IMR-90 (cell line): ENCODE measurements around the gene IFNAR2. TPM values are rescaled to one million over a fixed set of nuclear protein-coding genes. Genes with fewer than 3 reads are reported as not detected.

Experiments used
- ATAC-seq: fragments of 200-7000 bp; cut with Tn5 transposase; 2 replicates; pipeline ENCODE4 v1.9.1; 2020; ENCODE audit warnings: low read depth, mild to moderate bottlenecking, moderate library complexity
- BruUV-seq: library from RNA; stranded (reverse); fragments of 400-500 nt; replicated peaks from 2 replicates; lab custom pipeline; 2021; lab: Mats Ljungman, UMichigan
- CTCF ChIA-PET: fragments of 300-600 bp; formaldehyde crosslinking; extraction: SDS; loops from one replicate; lab custom pipeline; 2021; ENCODE audit warnings: antibody characterized with exemption; lab: Yijun Ruan, JAX
- POLR2A ChIA-PET: fragments of 300-600 bp; sonication (Branson Sonifier 250); formaldehyde crosslinking; loops from one replicate; lab custom pipeline; 2022; ENCODE audit warnings: antibody characterized with exemption; ENCODE audit not compliant: unreplicated experiment; lab: Charles Lee
- DNase-seq: peaks from one replicate; pipeline ENCODE4 v3.0.0; 2013
- H2AFZ ChIP-seq: replicated peaks from 2 replicates; pipeline ENCODE3; 2013; ENCODE audit warnings: low read length, mild to moderate bottlenecking; ENCODE audit not compliant: poor library complexity
- H2AK5ac ChIP-seq: 2 replicates; pipeline ENCODE4 v1.6.1; 2013; ENCODE audit warnings: low read depth, low read length, inconsistent platforms
- H2AK9ac ChIP-seq: replicated peaks from 2 replicates; pipeline ENCODE3; 2013; ENCODE audit warnings: mild to moderate bottlenecking, low read depth, low read length, moderate library complexity; ENCODE audit not compliant: poor library complexity
- H2BK120ac ChIP-seq: 2 replicates; pipeline ENCODE4 v1.6.1; 2013; ENCODE audit warnings: low read depth, low read length, inconsistent platforms
- H2BK15ac ChIP-seq: 3 replicates; pipeline ENCODE4 v1.6.1; 2013; ENCODE audit warnings: low read depth, low read length, inconsistent platforms
- H2BK20ac ChIP-seq: 2 replicates; pipeline ENCODE4 v1.6.1; 2013; ENCODE audit warnings: low read depth, mild to moderate bottlenecking, inconsistent platforms, low read length, moderate library complexity
- H2BK5ac ChIP-seq: 2 replicates; pipeline ENCODE4 v1.6.1; 2013; ENCODE audit warnings: mild to moderate bottlenecking, low read depth, low read length, inconsistent platforms; ENCODE audit not compliant: poor library complexity, severe bottlenecking
- H3K14ac ChIP-seq: replicated peaks from 2 replicates; pipeline ENCODE4 v1.6.1; 2013; ENCODE audit warnings: low read depth, low read length, inconsistent platforms
- H3K18ac ChIP-seq: 2 replicates; pipeline ENCODE4 v1.6.1; 2013; ENCODE audit warnings: low read depth, low read length, control low read depth
- H3K23ac ChIP-seq: 2 replicates; pipeline ENCODE4 v1.6.1; 2013; ENCODE audit warnings: low read depth, low read length, inconsistent platforms
- H3K27ac ChIP-seq: 2 replicates; pipeline ENCODE4 v1.5.1; 2013; ENCODE audit warnings: mild to moderate bottlenecking, control low read depth, low read length; ENCODE audit not compliant: insufficient read depth
- H3K27me3 ChIP-seq: 2 replicates; pipeline ENCODE4 v1.6.1; 2013; ENCODE audit warnings: low read length; ENCODE audit not compliant: control insufficient read depth, insufficient read depth
- H3K36me3 ChIP-seq: 2 replicates; pipeline ENCODE4 v1.6.1; 2013; ENCODE audit warnings: low read length, mixed read lengths; ENCODE audit not compliant: control insufficient read depth, insufficient read depth
- H3K4ac ChIP-seq: 2 replicates; pipeline ENCODE4 v1.6.1; 2013; ENCODE audit warnings: low read depth, low read length, inconsistent platforms
- H3K4me1 ChIP-seq: 2 replicates; pipeline ENCODE4 v1.6.1; 2013; ENCODE audit warnings: low read length, mixed read lengths; ENCODE audit not compliant: control insufficient read depth, insufficient read depth
- H3K4me2 ChIP-seq: 2 replicates; pipeline ENCODE4 v1.6.1; 2013; ENCODE audit warnings: low read depth, mild to moderate bottlenecking, control low read depth, low read length, moderate library complexity
- H3K4me3 ChIP-seq: 2 replicates; pipeline ENCODE4 v1.5.1; 2013; ENCODE audit warnings: low read depth, mild to moderate bottlenecking, control low read depth, low read length, moderate library complexity; ENCODE audit not compliant: insufficient read depth
- H3K56ac ChIP-seq: 2 replicates; pipeline ENCODE4 v1.6.1; 2013; ENCODE audit warnings: low read length, inconsistent platforms; ENCODE audit not compliant: insufficient read depth; ENCODE audit errors: extremely low read depth
- H3K79me1 ChIP-seq, 2 experiments: 2 replicates each; pipeline ENCODE4 v1.6.1; 2013; ENCODE audit warnings: low read length in 2 of 2, inconsistent platforms in 1 of 2, low read depth in 1 of 2
- H3K9ac ChIP-seq: 2 replicates; pipeline ENCODE4 v1.6.1; 2013; ENCODE audit warnings: low read depth, low read length, control low read depth
- H3K9me1 ChIP-seq: 2 replicates; pipeline ENCODE4 v1.6.1; 2013; ENCODE audit warnings: low read length, inconsistent platforms; ENCODE audit not compliant: insufficient read depth
- H3K9me3 ChIP-seq: 2 replicates; pipeline ENCODE4 v1.6.1; 2013; ENCODE audit warnings: low read length; ENCODE audit not compliant: control insufficient read depth, insufficient read depth
- H4K20me1 ChIP-seq: 2 replicates; pipeline ENCODE4 v1.6.1; 2013; ENCODE audit warnings: low read length, inconsistent platforms; ENCODE audit not compliant: insufficient read depth
- H4K5ac ChIP-seq: 2 replicates; pipeline ENCODE4 v1.6.1; 2013; ENCODE audit warnings: mild to moderate bottlenecking, low read depth, low read length, control low read depth
- H4K8ac ChIP-seq, 2 experiments: 2 replicates each; pipeline ENCODE4 v1.6.1; 2013; ENCODE audit warnings: low read depth in 2 of 2, low read length in 2 of 2, control low read depth in 1 of 2, inconsistent platforms in 1 of 2
- H4K91ac ChIP-seq: 2 replicates; pipeline ENCODE4 v1.6.1; 2013; ENCODE audit warnings: low read depth, low read length, inconsistent platforms; ENCODE audit not compliant: insufficient read depth
- CEBPB ChIP-seq: IDR thresholded peaks from 2 replicates; pipeline ENCODE4 v1.6.1; 2012; ENCODE audit warnings: low read depth, low read length, improper control_type of control experiment
- MAFK ChIP-seq: IDR thresholded peaks from 2 replicates; pipeline ENCODE4 v1.6.1; 2012; ENCODE audit warnings: low read depth, low read length, improper control_type of control experiment
- MAZ ChIP-seq: IDR thresholded peaks from 2 replicates; pipeline ENCODE4 v1.6.1; 2012; ENCODE audit warnings: low read depth, mild to moderate bottlenecking, low read length, improper control_type of control experiment, moderate library complexity, borderline replicate concordance
- MXI1 ChIP-seq: IDR thresholded peaks from 2 replicates; pipeline ENCODE4 v1.6.1; 2012; ENCODE audit warnings: low read depth, mild to moderate bottlenecking, low read length, moderate library complexity, borderline replicate concordance
- NFE2L2 ChIP-seq: fragments of 150-350 bp; IDR thresholded peaks from 2 replicates; pipeline ENCODE4 v1.6.1; 2016; ENCODE audit warnings: low read depth, mild to moderate bottlenecking, low read length
- POLR2A ChIP-seq: IDR thresholded peaks from 2 replicates; pipeline ENCODE4 v1.6.1; 2012; ENCODE audit warnings: mild to moderate bottlenecking, low read depth, low read length
- RAD21 ChIP-seq: IDR thresholded peaks from 2 replicates; pipeline ENCODE4 v1.6.1; 2012; ENCODE audit warnings: low read length, improper control_type of control experiment
- RCOR1 ChIP-seq: IDR thresholded peaks from 2 replicates; pipeline ENCODE4 v1.6.1; 2012; ENCODE audit warnings: mild to moderate bottlenecking, low read length, improper control_type of control experiment; ENCODE audit not compliant: insufficient replicate concordance
- RFX5 ChIP-seq: IDR thresholded peaks from 2 replicates; pipeline ENCODE4 v1.8.0; 2012; ENCODE audit warnings: low read depth, mild to moderate bottlenecking, low read length, moderate library complexity
- SMC3 ChIP-seq: fragments of 150-350 bp; IDR thresholded peaks from 2 replicates; pipeline ENCODE4 v1.6.1; 2016; ENCODE audit warnings: low read depth, mild to moderate bottlenecking, antibody characterized with exemption, low read length, moderate library complexity
- WGBS, 2 experiments: methylation state at CpG; one replicate each; pipeline versions ENCODE4 v1.1.5 to v1.1.7; 2013; ENCODE audit warnings: missing lambda C conversion rate in 2 of 2; ENCODE audit not compliant: insufficient read length in 1 of 2; ENCODE audit errors: extremely low coverage in 2 of 2; 5-methylcytosine and 5-hydroxymethylcytosine counted together
- dilution Hi-C: fragments of 300-500 bp; cut with HindIII; formaldehyde crosslinking; loops from one replicate; pipeline ENCODE4 v1.14.3; 2018; ENCODE audit warnings: low sequenced_read_pairs; ENCODE audit not compliant: unreplicated experiment
- in situ Hi-C: fragments of 300-500 bp; cut with MboI; formaldehyde crosslinking; loops from 3 replicates; pipeline ENCODE4 v1.14.3; 2019; ENCODE audit warnings: low sequenced_read_pairs, inconsistent platforms, mixed read lengths
- intact Hi-C: fragments of 100-400 bp; cut with micrococcal nuclease; formaldehyde crosslinking; loops from 2 replicates; pipeline ENCODE4 v1.10.0; 2022
- polyA plus RNA-seq, 3 experiments: library from polyadenylated mRNA; depleted of rRNA; stranded (reverse); fragments of >200 nt; gene quantifications; 2 replicates each; pipeline ENCODE4 v1.2.3, GENCODE V29; 2012; ENCODE audit warnings: low replicate concordance in 1 of 3
- total RNA-seq: library from RNA; depleted of rRNA; stranded (reverse); fragments of >200 nt; gene quantifications from 2 replicates; pipeline ENCODE4 v1.2.3, GENCODE V29; 2012
- TF ChIP-seq, protein P1 (sequence below): fragments of 150-350 bp; IDR thresholded peaks from 2 replicates; pipeline ENCODE4 v1.6.1; 2016; ENCODE audit warnings: low read depth, mild to moderate bottlenecking, low read length, moderate library complexity, borderline replicate concordance
- TF ChIP-seq, protein P2 (sequence below): conservative IDR thresholded peaks from 2 replicates; pipeline ENCODE4 v1.5.1; 2012; ENCODE audit warnings: mild to moderate bottlenecking, low read depth, low read length, improper control_type of control experiment

Gene IFNAR2
- total and polyA plus RNA-seq, 2 of the 4 experiments (the other 2 are of a cell fraction) = 6.3 to 13.9 TPM

DNA sequence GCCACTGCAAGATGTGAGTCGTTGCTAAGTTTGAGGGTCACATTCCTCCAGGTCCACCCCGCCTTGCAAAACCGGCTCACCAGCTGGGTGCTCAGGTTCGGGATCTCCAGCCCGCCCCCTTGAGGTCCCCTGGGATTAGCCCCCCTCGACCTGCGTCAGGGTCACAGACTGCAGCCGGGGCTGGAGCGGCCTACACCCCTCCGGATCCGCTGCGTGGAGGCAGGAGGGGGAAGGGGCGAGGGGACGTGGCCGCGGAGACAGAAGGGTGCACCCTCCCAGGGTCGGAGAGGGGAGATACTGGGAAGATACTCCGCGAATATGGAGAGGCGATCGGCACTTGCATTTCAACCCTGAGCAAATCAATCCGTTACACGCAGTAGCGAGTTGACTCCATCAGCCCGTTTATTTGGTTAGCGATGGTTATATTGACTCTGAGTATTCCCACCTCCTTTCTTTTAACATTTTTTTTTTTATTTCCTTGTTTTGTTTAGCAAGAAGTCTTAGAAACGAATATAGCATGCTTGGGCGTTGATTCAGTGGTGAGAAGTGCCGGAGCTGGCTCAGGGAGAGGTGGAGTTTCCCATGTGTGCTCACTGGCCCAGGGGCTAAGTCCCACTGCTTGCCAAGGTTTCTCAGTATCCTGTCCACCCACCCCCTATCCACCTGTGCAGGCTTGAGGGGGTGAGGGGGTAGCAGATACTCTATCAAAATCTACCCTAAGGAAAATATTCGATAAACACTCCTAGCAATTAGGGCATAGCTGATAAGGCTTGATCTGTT lies 997 bp downstream of the IFNAR2 start (continued):
- TF ChIP-seq, protein P1, sequence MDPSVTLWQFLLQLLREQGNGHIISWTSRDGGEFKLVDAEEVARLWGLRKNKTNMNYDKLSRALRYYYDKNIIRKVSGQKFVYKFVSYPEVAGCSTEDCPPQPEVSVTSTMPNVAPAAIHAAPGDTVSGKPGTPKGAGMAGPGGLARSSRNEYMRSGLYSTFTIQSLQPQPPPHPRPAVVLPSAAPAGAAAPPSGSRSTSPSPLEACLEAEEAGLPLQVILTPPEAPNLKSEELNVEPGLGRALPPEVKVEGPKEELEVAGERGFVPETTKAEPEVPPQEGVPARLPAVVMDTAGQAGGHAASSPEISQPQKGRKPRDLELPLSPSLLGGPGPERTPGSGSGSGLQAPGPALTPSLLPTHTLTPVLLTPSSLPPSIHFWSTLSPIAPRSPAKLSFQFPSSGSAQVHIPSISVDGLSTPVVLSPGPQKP = no peak

- Histone ChIP-seq H3K79me1 (peaks cover 17 to 41% of the 10 kb centered on the region in 2 experiments), H3K4ac (no peak overlapping the region), H3K4me2 (0 out of 2 replicates have a peak overlapping the region, but pooled peaks have one; percentile 21), H3K23ac (no peak overlapping the region), H2AFZ (no peak overlapping the region), H3K9me1 (peaks cover 5% of the 10 kb centered on the region; the same call in 1 of the 2 replicates), H3K27me3 (no peaks in the 10 kb centered on the region; the same call in 1 of the 2 replicates), H3K9me3 (no peaks in the 10 kb centered on the region), H2BK15ac (no peak overlapping the region), H3K27ac (no peak overlapping the region), H2AK5ac (no peak overlapping the region), H3K14ac (no peak overlapping the region), H3K4me3 (no peak overlapping the region), H3K9ac (no peak overlapping the region), H4K20me1 (peaks cover 13% of the 10 kb centered on the region), H4K91ac (no peak overlapping the region), H2BK5ac (no peak overlapping the region), H2BK20ac (no peak overlapping the region), H4K5ac (no peak overlapping the region), H3K56ac (no peak overlapping the region), H3K18ac (no peak overlapping the region), H2BK120ac (no peak overlapping the region), H3K4me1 (peaks cover 1% of the 10 kb centered on the region), H4K8ac (no peak overlapping the region), H3K36me3 (no peaks in the 10 kb centered on the region), H2AK9ac (no peak overlapping the region)
- in situ Hi-C loops = no loop called here
- no TSS peak for BruUV-seq
- intact Hi-C loops = no loop called here
- dilution Hi-C loops = no loop called here
- ATAC-seq (no peak), DNase-seq (no peak)
- CTCF ChIA-PET = no interaction called here
- POLR2A ChIA-PET = interaction anchor here (0.5 to 0.6 kb wide), 2 partner anchors 418 to 1279 kb away, joined by 3 to 15 read pairs; no protein-coding TSS in a partner anchor
- no CpG with 5 or more reads among the region's 8 CpGs for WGBS, 2 experiments
- TF ChIP-seq RCOR1 (no peak), POLR2A (no peak), RAD21 (no peak), NFE2L2 (no peak), CEBPB (no peak), MAZ (no peak), MAFK (no peak), SMC3 (no peak), MXI1 (no peak), RFX5 (no peak)
- TF ChIP-seq, protein P1 = no peak
- TF ChIP-seq, protein P2, sequence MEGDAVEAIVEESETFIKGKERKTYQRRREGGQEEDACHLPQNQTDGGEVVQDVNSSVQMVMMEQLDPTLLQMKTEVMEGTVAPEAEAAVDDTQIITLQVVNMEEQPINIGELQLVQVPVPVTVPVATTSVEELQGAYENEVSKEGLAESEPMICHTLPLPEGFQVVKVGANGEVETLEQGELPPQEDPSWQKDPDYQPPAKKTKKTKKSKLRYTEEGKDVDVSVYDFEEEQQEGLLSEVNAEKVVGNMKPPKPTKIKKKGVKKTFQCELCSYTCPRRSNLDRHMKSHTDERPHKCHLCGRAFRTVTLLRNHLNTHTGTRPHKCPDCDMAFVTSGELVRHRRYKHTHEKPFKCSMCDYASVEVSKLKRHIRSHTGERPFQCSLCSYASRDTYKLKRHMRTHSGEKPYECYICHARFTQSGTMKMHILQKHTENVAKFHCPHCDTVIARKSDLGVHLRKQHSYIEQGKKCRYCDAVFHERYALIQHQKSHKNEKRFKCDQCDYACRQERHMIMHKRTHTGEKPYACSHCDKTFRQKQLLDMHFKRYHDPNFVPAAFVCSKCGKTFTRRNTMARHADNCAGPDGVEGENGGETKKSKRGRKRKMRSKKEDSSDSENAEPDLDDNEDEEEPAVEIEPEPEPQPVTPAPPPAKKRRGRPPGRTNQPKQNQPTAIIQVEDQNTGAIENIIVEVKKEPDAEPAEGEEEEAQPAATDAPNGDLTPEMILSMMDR = no peak
Measured at GRCh38 chr21:33231526-33231925, 1.8 kb downstream of the IFNAR2 start.
